K562 (cell line): Measurements from ENCODE around the gene TAS2R14. TPM values are rescaled to one million over a fixed set of nuclear protein-coding genes. Genes with fewer than 3 reads are reported as not detected.

Source experiments
- ATAC-seq: fragments of 200-7000 bp; cut with Tn5 transposase; 3 replicates; pipeline ENCODE4 v1.9.1; 2020; ENCODE audit warnings: moderate library complexity
- BruUV-seq: library from RNA; stranded (reverse); fragments of 400-500 nt; replicated peaks from 2 replicates; lab custom pipeline; 2021; lab: Mats Ljungman, UMichigan
- CTCF ChIA-PET: fragments of 300-600 bp; formaldehyde crosslinking; extraction: SDS; loops from one replicate; lab custom pipeline; 2021; ENCODE audit warnings: low intra/inter-chr PET ratio; lab: Yijun Ruan, JAX
- POLR2A ChIA-PET: fragments of 300-600, 350-650 bp; sonication (Branson Sonifier 250); formaldehyde crosslinking; extraction: SDS; loops from one replicate; lab custom pipeline; 2021; ENCODE audit warnings: antibody characterized with exemption, inconsistent platforms; lab: Yijun Ruan, JAX
- DNase-seq, 4 experiments: peaks; one replicate each; pipeline versions ENCODE4 v3.0.0 to v3.0.0-alpha.2; 2011 to 2018; ENCODE audit warnings: low spot score in 3 of 4, mixed read lengths in 3 of 4; ENCODE audit errors: extremely low read depth in 1 of 4
- FAIRE-seq: peaks from 2 replicates; lab custom pipeline; 2011; peaks lifted over from hg19 to GRCh38; lab: Jason Lieb, UNC
- H2AFZ ChIP-seq: 2 replicates; pipeline ENCODE4 v1.6.0; 2011; ENCODE audit warnings: low read depth, low read length, control low read depth, inconsistent platforms
- H3K27ac ChIP-seq: fragments of 200-600 bp; 3 replicates; pipeline ENCODE4 v1.8.0; 2011; ENCODE audit warnings: low read depth, mild to moderate bottlenecking, control low read depth, inconsistent platforms, low read length, moderate library complexity, mixed read lengths; ENCODE audit errors: extremely low read depth
- H3K27me3 ChIP-seq, 2 experiments: fragments of 300-600 bp in 1 of 2; 2 replicates in 1 of 2; 3 replicates in 1 of 2; pipeline versions ENCODE4 v1.6.0 to v1.8.0; 2011; ENCODE audit warnings: inconsistent platforms in 2 of 2, low read length in 2 of 2, mild to moderate bottlenecking in 1 of 2, mixed read lengths in 1 of 2, moderate library complexity in 1 of 2; ENCODE audit not compliant: control insufficient read depth in 2 of 2, insufficient read depth in 2 of 2
- H3K36me3 ChIP-seq: fragments of 300-600 bp; 3 replicates; pipeline ENCODE4 v1.8.0; 2011; ENCODE audit warnings: mild to moderate bottlenecking, low read length, inconsistent platforms; ENCODE audit not compliant: control insufficient read depth, insufficient read depth
- H3K4me1 ChIP-seq, 2 experiments: fragments of 200-600 bp in 1 of 2; replicated peaks in 1 of 2; 2 replicates in 1 of 2; 3 replicates in 1 of 2; pipeline versions ENCODE4 v1.5.1 to v1.8.0; 2011; ENCODE audit warnings: inconsistent platforms in 2 of 2, low read length in 2 of 2, mild to moderate bottlenecking in 1 of 2, mixed read lengths in 1 of 2, moderate library complexity in 1 of 2; ENCODE audit not compliant: control insufficient read depth in 2 of 2, insufficient read depth in 2 of 2
- H3K4me2 ChIP-seq: 2 replicates; pipeline ENCODE4 v1.6.1; 2011; ENCODE audit warnings: low read length, control low read depth, inconsistent platforms, mixed read lengths; ENCODE audit not compliant: insufficient read depth
- H3K4me3 ChIP-seq: fragments of 200-600 bp; sonication (generic), shearing (Covaris generic); 2 replicates; pipeline ENCODE4 v1.5.1; 2016; ENCODE audit warnings: control low read depth, inconsistent platforms
- H3K79me2 ChIP-seq: fragments of 200-600 bp; 3 replicates; pipeline ENCODE4 v1.8.0; 2011; ENCODE audit warnings: low read length, inconsistent platforms; ENCODE audit not compliant: control insufficient read depth, insufficient read depth
- H3K9ac ChIP-seq, 2 experiments: 2 replicates each; pipeline versions ENCODE4 v1.6.0 to v1.6.1; 2011; ENCODE audit warnings: low read depth in 2 of 2, low read length in 2 of 2, control low read depth in 1 of 2, inconsistent platforms in 1 of 2, mild to moderate bottlenecking in 1 of 2, mixed read lengths in 1 of 2; ENCODE audit not compliant: insufficient read depth in 1 of 2
- H3K9me1 ChIP-seq: one replicate; pipeline ENCODE4 v1.6.0; 2011; ENCODE audit warnings: inconsistent platforms, mild to moderate bottlenecking, low read length, moderate library complexity; ENCODE audit not compliant: control insufficient read depth, insufficient read depth
- H3K9me3 ChIP-seq: replicated peaks from 2 replicates; pipeline ENCODE4 v1.5.1; 2011; ENCODE audit warnings: low read depth, low read length, inconsistent platforms; ENCODE audit not compliant: control insufficient read depth, insufficient read depth
- H4K20me1 ChIP-seq: replicated peaks from 2 replicates; pipeline ENCODE4 v1.6.1; 2011; ENCODE audit warnings: low read length, inconsistent platforms, mixed read lengths; ENCODE audit not compliant: control insufficient read depth, insufficient read depth
- BRCA1 ChIP-seq, 2 experiments: fragments of 450-650 bp in 1 of 2; sonication (generic) in 1 of 2; formaldehyde crosslinking in 1 of 2; IDR thresholded peaks; 2 replicates each; pipeline versions ENCODE4 v1.5.0 to v1.6.1; 2017 to 2020; ENCODE audit warnings: mild to moderate bottlenecking in 1 of 2, missing genetic modification reagents in 1 of 2
- CBX2 ChIP-seq: fragments of 200-600 bp; sonication (generic); IDR thresholded peaks from one replicate; pipeline ENCODE4 v1.6.1; 2012; ENCODE audit warnings: mild to moderate bottlenecking, low read length, inconsistent platforms; ENCODE audit not compliant: insufficient read depth, poor library complexity, severe bottlenecking
- FOS ChIP-seq: IDR thresholded peaks from 3 replicates; pipeline ENCODE4 v1.6.1; 2011; ENCODE audit not compliant: insufficient read length; ENCODE audit errors: extremely low read depth
- HOXB6 ChIP-seq: fragments of 250-450 bp; sonication (Bioruptor Pico); IDR thresholded peaks from 2 replicates; pipeline ENCODE4 v1.5.1; 2022; ENCODE audit warnings: mild to moderate bottlenecking, borderline replicate concordance
- MAFG ChIP-seq: fragments of 450-650 bp; conservative IDR thresholded peaks from 2 replicates; pipeline ENCODE4 v1.6.1; 2016; ENCODE audit warnings: missing genetic modification characterization, missing compliant biosample characterization
- POLR2B ChIP-seq: fragments of 450-650 bp; IDR thresholded peaks from 2 replicates; pipeline ENCODE4 v1.6.1; 2018; ENCODE audit warnings: low read depth; ENCODE audit not compliant: partially characterized antibody
- SMARCA4 ChIP-seq: fragments of 450-650 bp; IDR thresholded peaks from 2 replicates; pipeline ENCODE4 v1.6.1; 2016
- SMC3 ChIP-seq: conservative IDR thresholded peaks from 2 replicates; pipeline ENCODE4 v1.6.1; 2011; ENCODE audit warnings: low read depth, low read length, improper control_type of control experiment; ENCODE audit not compliant: insufficient read depth
- ZBED1 ChIP-seq: IDR thresholded peaks from 2 replicates; pipeline ENCODE4 v1.6.1; 2014
- ZNF146 ChIP-seq: IDR thresholded peaks from one replicate; pipeline ENCODE4 v1.6.1; 2018; ENCODE audit warnings: missing compliant biosample characterization; ENCODE audit not compliant: unreplicated experiment
- ZNF197 ChIP-seq: fragments of 200-800 bp; sonication (Bioruptor generic); IDR thresholded peaks from 2 replicates; pipeline ENCODE4 v1.6.1; 2016; ENCODE audit warnings: low read depth, missing genetic modification characterization, missing compliant biosample characterization
- ZNF253 ChIP-seq: fragments of 250-450 bp; sonication (Bioruptor Pico); conservative IDR thresholded peaks from 2 replicates; pipeline ENCODE4 v1.6.1; 2021; ENCODE audit warnings: mild to moderate bottlenecking
- ZNF444 ChIP-seq: fragments of 250-450 bp; sonication (Bioruptor Pico); IDR thresholded peaks from 2 replicates; pipeline ENCODE4 v1.4.0; 2020; ENCODE audit warnings: mild to moderate bottlenecking, moderate library complexity
- in situ Hi-C: fragments of 300-500 bp; cut with MboI; formaldehyde crosslinking; loops from 4 replicates; pipeline ENCODE4 v1.15.0; 2018; ENCODE audit warnings: inconsistent platforms, mixed read lengths
- intact Hi-C: fragments of 100-400 bp; cut with micrococcal nuclease; formaldehyde crosslinking; loops from 2 replicates; pipeline ENCODE4 v1.14.2; 2022
- polyA plus RNA-seq, 8 experiments: library from polyadenylated mRNA; depleted of rRNA in 4 of 8; stranded (reverse) in 5 of 8; unstranded in 3 of 8; fragments of >200 nt; fragmentation: Nextera tagmentation in 2 of 8; fragmentation: Illumina TruSeq in 1 of 8; extraction: Ambion mirVana in 2 of 8; extraction: Trizol in 1 of 8; gene quantifications; 2 replicates each; pipeline versions ENCODE4 v1.2.1 to v1.2.3, GENCODE V29; 2011 to 2014; ENCODE audit warnings: inconsistent platforms in 1 of 8, missing spikeins in 1 of 8
- total RNA-seq, 7 experiments: library from RNA; depleted of rRNA in 6 of 7; stranded (reverse); fragments of >200 nt in 6 of 7; fragmentation: Illumina TruSeq in 2 of 7; extraction: Trizol in 2 of 7; gene quantifications; 2 replicates each; pipeline versions ENCODE4 v1.2.1 to v1.2.3, GENCODE V29; 2011 to 2021; ENCODE audit warnings: low replicate concordance in 1 of 7
- TF ChIP-seq, protein P1 (sequence below): fragments of 450-650 bp; IDR thresholded peaks from one replicate; pipeline ENCODE4 v1.6.1; 2018; ENCODE audit warnings: mild to moderate bottlenecking, moderate library complexity; ENCODE audit not compliant: partially characterized antibody
- TF ChIP-seq, protein P2 (sequence below): sonication (generic); formaldehyde crosslinking; IDR thresholded peaks from 2 replicates; pipeline ENCODE4 v1.4.0; 2020; ENCODE audit warnings: mild to moderate bottlenecking, missing genetic modification reagents

Gene TAS2R14
- total and polyA plus RNA-seq, 9 of the 15 experiments (the other 6 are each of a cell fraction or from before 2014, with no cell fraction given) = 1.2 to 4.2 (median 2.4) TPM

- no TSS peak for BruUV-seq
- Histone ChIP-seq H3K27ac (no peak overlapping the region), H3K27me3 (no peaks in the 10 kb centered on the region), H2AFZ (no peak overlapping the region), H4K20me1 (no peaks in the 10 kb centered on the region), H3K79me2 (no peaks in the 10 kb centered on the region)
- intact Hi-C loops = no loop called here
- POLR2A ChIA-PET = no interaction called here
- FAIRE-seq (no peak), ATAC-seq (no peak)
- no peak for TF ChIP-seq SMC3
- no peak for TF ChIP-seq POLR2B
- TF ChIP-seq, protein P1, sequence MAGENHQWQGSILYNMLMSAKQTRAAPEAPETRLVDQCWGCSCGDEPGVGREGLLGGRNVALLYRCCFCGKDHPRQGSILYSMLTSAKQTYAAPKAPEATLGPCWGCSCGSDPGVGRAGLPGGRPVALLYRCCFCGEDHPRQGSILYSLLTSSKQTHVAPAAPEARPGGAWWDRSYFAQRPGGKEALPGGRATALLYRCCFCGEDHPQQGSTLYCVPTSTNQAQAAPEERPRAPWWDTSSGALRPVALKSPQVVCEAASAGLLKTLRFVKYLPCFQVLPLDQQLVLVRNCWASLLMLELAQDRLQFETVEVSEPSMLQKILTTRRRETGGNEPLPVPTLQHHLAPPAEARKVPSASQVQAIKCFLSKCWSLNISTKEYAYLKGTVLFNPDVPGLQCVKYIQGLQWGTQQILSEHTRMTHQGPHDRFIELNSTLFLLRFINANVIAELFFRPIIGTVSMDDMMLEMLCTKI = no peak
- no peak for TF ChIP-seq HOXB6 (CRISPR knock-in tag)
- no peak for TF ChIP-seq ZNF253 (CRISPR knock-in tag)
- no peak for TF ChIP-seq ZNF146 (CRISPR knock-in tag)
- TF ChIP-seq CBX2 = no peak
- no peak for TF ChIP-seq SMARCA4
- TF ChIP-seq ZBED1 = no peak
- TF ChIP-seq ZNF444 = no peak
- TF ChIP-seq MAFG = no peak
- TF ChIP-seq, protein P2, sequence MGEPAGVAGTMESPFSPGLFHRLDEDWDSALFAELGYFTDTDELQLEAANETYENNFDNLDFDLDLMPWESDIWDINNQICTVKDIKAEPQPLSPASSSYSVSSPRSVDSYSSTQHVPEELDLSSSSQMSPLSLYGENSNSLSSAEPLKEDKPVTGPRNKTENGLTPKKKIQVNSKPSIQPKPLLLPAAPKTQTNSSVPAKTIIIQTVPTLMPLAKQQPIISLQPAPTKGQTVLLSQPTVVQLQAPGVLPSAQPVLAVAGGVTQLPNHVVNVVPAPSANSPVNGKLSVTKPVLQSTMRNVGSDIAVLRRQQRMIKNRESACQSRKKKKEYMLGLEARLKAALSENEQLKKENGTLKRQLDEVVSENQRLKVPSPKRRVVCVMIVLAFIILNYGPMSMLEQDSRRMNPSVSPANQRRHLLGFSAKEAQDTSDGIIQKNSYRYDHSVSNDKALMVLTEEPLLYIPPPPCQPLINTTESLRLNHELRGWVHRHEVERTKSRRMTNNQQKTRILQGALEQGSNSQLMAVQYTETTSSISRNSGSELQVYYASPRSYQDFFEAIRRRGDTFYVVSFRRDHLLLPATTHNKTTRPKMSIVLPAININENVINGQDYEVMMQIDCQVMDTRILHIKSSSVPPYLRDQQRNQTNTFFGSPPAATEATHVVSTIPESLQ = no peak
- no peak for TF ChIP-seq BRCA1 (IDR thresholded peaks at IDR 0.05)
- TF ChIP-seq BRCA1 (CRISPR knock-in tag; IDR thresholded peaks at IDR 0.05) = no peak
- TF ChIP-seq ZNF197 (CRISPR knock-in tag) = no peak
- no peak for TF ChIP-seq FOS
- TF ChIP-seq, all 486 proteins: peak for 0
- no peaks in the 10 kb centered on the region for H3K4me1 ChIP-seq
- no peak overlapping the region for H3K4me2 ChIP-seq
- no peaks in the 10 kb centered on the region for H3K36me3 ChIP-seq
- H3K4me3 ChIP-seq = no peak overlapping the region
- H3K9me3 ChIP-seq = no peaks in the 10 kb centered on the region
- CTCF ChIA-PET = no interaction called here
- no peak overlapping the region for H3K9ac ChIP-seq
- no peak for DNase-seq
- in situ Hi-C loops = no loop called here
- no peaks in the 10 kb centered on the region for H3K9me1 ChIP-seq
These were observed 49.8 kb downstream of the TAS2R14 start for GRCh38 chr12:10889226-10889625.
